Measurements from ENCODE around the gene BCL2L15. TPM values are rescaled to one million over a fixed set of nuclear protein-coding genes. Genes with fewer than 3 reads are reported as not detected.

BCL2L15 gene
- total RNA-seq, result 1 to 10 TPM; 1.1 to 2.9 TPM

DNA sequence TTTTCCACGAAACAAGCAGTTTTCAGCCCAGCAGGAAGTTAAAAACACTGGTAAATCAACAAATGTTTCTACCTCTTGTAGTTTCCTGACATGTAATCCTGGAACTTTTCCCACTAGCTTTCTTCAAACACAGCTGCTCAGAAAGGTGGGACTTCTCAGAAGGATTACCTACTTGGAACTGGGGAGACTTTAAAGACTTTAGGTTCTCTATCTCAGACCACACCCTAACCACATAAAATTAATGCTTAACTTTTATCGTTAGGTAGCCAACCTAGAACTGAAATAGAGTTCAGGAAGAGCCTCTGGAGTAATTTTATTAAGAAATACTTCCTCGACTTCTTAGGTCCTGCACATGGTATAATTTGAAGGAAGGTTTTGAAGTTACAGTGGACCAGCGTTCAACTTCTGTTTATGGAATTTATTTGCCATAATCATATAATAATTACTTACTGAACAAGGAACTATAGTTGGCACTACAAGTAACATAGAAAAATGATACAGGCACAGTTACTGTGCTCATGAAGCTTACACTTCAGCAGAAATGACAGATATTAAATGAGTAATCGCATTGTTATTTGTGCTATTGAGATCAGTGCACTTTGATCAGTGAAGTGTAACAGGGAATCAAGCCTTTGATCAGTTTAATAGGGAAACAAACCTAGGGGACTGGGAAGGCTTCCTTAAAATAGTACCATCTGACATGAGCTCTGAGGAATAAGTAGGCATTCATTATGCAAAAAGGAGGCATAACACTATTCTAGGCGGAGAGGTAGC is at the start of gene BCL2L15:
Gene BCL2L15, minus strand, starts transcription at position 180 of the 774 bp plus-strand sequence. CDS start 206 bp downstream, outside the sequence.
- Mint-ChIP-seq H3K9me3 (no peaks in the 10 kb centered on the region), H3K4me3 (peak within 1 kb of the TSS; percentile 11), H3K27ac (no peak within 1 kb of the TSS), H3K36me3 (peaks cover 17% of the 10 kb centered on the region), H3K27me3 (no peaks in the 10 kb centered on the region), H3K4me1 (peaks cover 15% of the 10 kb centered on the region)
- POLR2A ChIA-PET, result interaction anchor here (1.3 to 1.4 kb wide), 2 partner anchors 16 to 42 kb away, joined by 4 read pairs; no protein-coding TSS in a partner anchor
- ATAC-seq (ENCODE audit: low read depth), result no peak
- no peak for DNase-seq

DNA sequence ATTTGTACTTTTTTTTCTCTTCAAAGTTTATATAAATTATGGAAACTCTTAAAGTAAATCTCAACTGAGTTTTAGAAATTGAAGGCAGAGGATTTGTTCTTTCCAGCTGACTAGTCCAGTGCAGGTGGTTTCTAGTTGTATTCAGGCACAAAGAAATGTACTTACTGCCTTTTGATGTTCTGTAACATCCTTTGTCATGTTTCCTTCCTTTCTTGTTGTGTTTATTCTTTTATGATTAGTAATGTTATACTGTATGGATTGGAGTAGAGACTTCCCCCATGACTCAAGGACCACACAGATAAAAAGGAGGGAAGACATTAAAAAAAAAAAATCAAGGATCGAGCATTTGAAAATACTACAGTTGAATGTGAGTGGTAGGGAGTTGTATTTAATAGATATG is 49.8 kb upstream of the BCL2L15 start:
- Mint-ChIP-seq H3K36me3 (peaks cover 35% of the 10 kb centered on the region), H3K4me3 (peak overlapping the region; percentile 54), H3K4me1 (peaks cover 77% of the 10 kb centered on the region), H3K27me3 (no peaks in the 10 kb centered on the region), H3K27ac (peak overlapping the region; percentile 75), H3K9me3 (no peaks in the 10 kb centered on the region)
- no peak for DNase-seq
- ATAC-seq (ENCODE audit: low read depth), result no peak
- POLR2A ChIA-PET, result no interaction called here

DNA sequence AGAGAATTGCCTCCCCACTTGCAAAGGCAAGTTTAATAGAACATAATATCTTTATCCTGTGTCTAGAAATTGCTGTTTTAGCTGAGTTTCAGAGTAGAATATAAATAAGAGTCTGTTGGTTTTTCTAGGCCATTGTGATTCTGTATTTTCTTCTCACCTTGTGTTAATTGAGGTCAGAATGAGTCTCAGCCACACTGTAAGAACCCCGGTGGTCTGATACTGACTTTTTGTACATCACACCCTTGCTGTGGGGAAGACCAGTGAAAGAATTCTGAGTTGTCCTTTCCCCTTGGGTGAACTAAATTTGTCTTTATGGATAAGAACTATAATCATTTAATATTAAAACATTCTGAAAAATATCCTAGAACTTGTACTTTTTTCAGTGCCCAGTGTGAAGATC is 48.6 kb upstream of the BCL2L15 start:
- H3K4me1 Mint-ChIP-seq, result peaks cover 75% of the 10 kb centered on the region
- peaks cover 31% of the 10 kb centered on the region for H3K36me3 Mint-ChIP-seq
- ATAC-seq (ENCODE audit: low read depth) (no peak), DNase-seq (no peak)
- peak overlapping the region; percentile 8 for H3K4me3 Mint-ChIP-seq
- H3K27ac Mint-ChIP-seq, result peak overlapping the region; percentile 2
- POLR2A ChIA-PET, result interaction anchor here (2.6 kb wide), 1 partner anchor 32 kb away, joined by 11 read pairs; no protein-coding TSS in a partner anchor
- H3K9me3 Mint-ChIP-seq, result no peaks in the 10 kb centered on the region
- no peaks in the 10 kb centered on the region for H3K27me3 Mint-ChIP-seq

DNA sequence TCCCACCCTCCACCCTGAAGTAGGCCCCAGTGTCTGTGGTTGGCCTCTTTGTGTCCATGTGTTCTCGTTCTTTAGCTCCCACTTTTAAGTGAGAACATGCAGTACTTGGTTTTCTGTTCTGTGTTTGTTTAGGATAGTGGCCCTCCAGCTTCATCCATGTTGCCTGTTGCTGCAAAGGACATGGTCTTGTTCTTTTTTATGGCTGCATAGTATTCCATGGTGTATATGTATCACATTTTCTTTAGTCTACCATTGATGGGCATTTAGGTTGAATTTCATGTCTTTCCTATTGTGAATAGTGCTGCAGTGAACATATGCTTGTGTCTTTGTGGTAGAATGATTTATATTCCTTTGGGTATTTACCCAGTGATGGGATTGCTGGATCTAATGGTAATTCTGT is 47.8 kb upstream of the BCL2L15 start:
- ATAC-seq (ENCODE audit: low read depth) (no peak), DNase-seq (no peak)
- no peak overlapping the region for H3K27ac Mint-ChIP-seq
- no peak overlapping the region for H3K4me3 Mint-ChIP-seq
- POLR2A ChIA-PET, result interaction anchor here (0.7 to 2.6 kb wide), 2 partner anchors 32 to 151 kb away, joined by 3 to 11 read pairs; no protein-coding TSS in a partner anchor
- H3K4me1 Mint-ChIP-seq, result peaks cover 73% of the 10 kb centered on the region
- H3K27me3 Mint-ChIP-seq, result no peaks in the 10 kb centered on the region
- peaks cover 23% of the 10 kb centered on the region for H3K36me3 Mint-ChIP-seq
- H3K9me3 Mint-ChIP-seq, result no peaks in the 10 kb centered on the region

DNA sequence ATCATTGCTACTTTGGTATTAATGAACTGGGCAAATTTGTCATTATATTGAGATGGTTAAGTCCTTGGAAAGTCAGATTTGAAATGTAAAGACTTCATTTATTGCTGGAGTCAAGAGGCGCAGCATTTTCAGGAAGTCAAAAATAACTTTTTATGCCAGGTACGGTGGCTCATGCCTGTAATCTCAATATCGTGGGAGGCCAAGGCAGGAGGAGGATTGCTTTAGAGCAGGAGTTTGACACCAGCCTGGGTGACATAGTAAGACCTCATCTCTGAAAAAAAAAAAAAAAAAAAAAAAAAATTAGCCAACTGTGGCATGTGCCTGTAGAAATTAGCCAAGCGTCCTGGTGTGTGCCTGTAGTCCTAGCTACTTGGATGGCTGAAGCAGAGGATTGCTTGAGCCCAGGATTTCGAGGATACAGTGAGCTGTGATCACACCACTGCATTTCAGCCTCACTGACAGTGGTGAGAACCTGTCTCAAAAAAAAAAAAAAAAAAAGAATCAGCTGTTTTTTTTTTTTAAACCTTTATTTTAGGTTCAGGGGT is 47.2 kb upstream of the BCL2L15 start:
- ATAC-seq (ENCODE audit: low read depth), result no peak
- H3K36me3 Mint-ChIP-seq, result peaks cover 23% of the 10 kb centered on the region

DNA sequence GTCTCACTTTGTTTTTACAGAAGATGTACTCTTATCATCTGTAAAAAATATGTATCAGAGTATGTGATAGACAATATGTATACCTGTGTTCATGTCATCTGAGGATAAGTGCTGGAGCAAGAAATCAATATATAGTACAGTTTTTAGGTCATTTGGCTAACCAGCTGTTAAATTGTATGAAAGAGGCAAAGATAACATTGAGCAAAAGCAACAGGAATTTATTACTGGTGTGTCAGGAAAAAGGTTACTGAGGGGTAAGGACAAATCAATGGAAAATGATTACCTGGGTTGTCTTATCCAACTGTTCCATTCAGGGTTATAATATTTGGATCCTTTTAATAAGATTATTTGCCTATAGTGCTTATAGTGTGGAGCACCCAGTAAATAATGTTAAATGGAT is 46.6 kb upstream of the BCL2L15 start:
- Mint-ChIP-seq H3K27me3 (no peaks in the 10 kb centered on the region), H3K9me3 (no peaks in the 10 kb centered on the region), H3K4me1 (peaks cover 63% of the 10 kb centered on the region), H3K4me3 (peak overlapping the region; percentile 95), H3K36me3 (peaks cover 23% of the 10 kb centered on the region), H3K27ac (peak overlapping the region; percentile 94)
- POLR2A ChIA-PET, result interaction anchor here (2.6 to 5.8 kb wide), 2 partner anchors 14 to 30 kb away, joined by 11 to 82 read pairs; no protein-coding TSS in a partner anchor
- no peak for DNase-seq
- ATAC-seq (ENCODE audit: low read depth), result no peak

More for the DNA sequence above, 47.2 kb upstream of the BCL2L15 start:
- no peaks in the 10 kb centered on the region for H3K9me3 Mint-ChIP-seq
- POLR2A ChIA-PET, result interaction anchor here (0.7 to 2.6 kb wide), 2 partner anchors 31 to 151 kb away, joined by 3 to 11 read pairs; no protein-coding TSS in a partner anchor
- H3K4me3 Mint-ChIP-seq, result peak overlapping the region; percentile 95
- no peak overlapping the region for H3K27ac Mint-ChIP-seq
- peaks cover 69% of the 10 kb centered on the region for H3K4me1 Mint-ChIP-seq
- H3K27me3 Mint-ChIP-seq, result no peaks in the 10 kb centered on the region
- no peak for DNase-seq

DNA sequence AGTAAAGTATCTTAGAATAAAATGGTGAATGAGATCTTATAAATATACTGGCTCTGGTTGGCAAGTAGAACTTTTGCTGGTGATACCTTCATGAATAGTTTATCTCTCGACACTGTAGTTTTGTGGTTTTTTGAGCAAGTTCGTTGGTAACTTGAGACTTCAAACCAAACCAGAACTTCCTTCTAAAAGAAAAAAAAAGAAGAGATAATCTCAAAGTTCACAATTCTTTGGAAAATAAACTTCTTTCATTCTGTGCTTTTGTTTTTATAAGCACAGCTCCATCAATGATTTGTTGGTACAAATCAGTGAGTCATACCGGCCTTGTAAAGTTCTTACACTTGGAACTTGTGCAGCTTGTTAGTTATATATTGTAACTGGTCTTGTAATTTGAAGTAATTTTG is 44.1 kb upstream of the BCL2L15 start:
- no peaks in the 10 kb centered on the region for H3K27me3 Mint-ChIP-seq
- peak overlapping the region; percentile 94 for H3K27ac Mint-ChIP-seq
- POLR2A ChIA-PET, result interaction anchor here (0.7 to 5.8 kb wide), 15 partner anchors 9 to 579 kb away, joined by 4 to 148 read pairs (median 11); partner anchors contain the start of genes AP4B1, DCLRE1B, RSBN1 and TRIM33
- ATAC-seq (ENCODE audit: low read depth), result no peak
- peaks cover 56% of the 10 kb centered on the region for H3K4me1 Mint-ChIP-seq
- H3K36me3 Mint-ChIP-seq, result peaks cover 17% of the 10 kb centered on the region
- no peaks in the 10 kb centered on the region for H3K9me3 Mint-ChIP-seq
- no peak for DNase-seq
- peak overlapping the region; percentile 95 for H3K4me3 Mint-ChIP-seq

DNA sequence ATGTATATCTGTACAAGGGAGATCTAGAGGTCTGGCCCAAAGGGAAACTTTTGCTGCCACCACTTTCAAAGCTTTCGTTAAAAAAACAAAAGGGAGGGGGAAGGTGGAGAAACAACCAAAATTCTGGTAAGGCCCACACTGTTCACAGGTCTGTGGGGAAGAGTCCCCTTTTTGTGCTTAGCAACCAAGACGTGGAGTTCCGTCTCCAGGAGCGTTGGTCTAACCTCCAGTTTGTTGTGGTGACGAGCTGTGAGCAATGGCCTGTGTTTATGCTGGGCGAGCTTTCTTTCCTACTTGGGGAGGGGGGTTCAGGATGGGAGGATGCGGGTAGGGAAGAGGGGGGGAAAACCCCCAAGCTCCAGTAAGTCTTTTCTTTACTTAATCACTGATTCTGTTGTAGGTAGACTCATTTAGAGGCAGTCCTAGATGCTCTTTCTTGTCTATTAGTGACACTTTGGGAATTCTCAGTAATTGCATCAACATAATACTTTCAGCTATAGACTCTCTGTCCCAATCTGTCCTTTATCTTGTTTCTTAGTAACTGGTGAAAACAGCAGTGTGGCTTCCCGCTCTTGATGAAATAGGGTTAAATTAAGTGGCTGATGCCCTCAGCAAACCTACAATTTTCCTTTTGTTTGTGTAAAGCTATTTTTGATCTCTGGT is 43.2 kb upstream of the BCL2L15 start:
- Mint-ChIP-seq H3K4me3 (peak overlapping the region; percentile 95), H3K4me1 (peaks cover 49% of the 10 kb centered on the region), H3K36me3 (peaks cover 17% of the 10 kb centered on the region), H3K9me3 (no peaks in the 10 kb centered on the region), H3K27ac (peak overlapping the region; percentile 94), H3K27me3 (no peaks in the 10 kb centered on the region)
- POLR2A ChIA-PET, result interaction anchor here (0.6 to 5.8 kb wide), 24 partner anchors 9 to 970 kb away, joined by 3 to 148 read pairs (median 6); partner anchors contain the start of genes AP4B1, DCLRE1B, RSBN1 and TRIM33
- ATAC-seq (ENCODE audit: low read depth) (peak; percentile 27), DNase-seq (peak; percentile 60)

DNA sequence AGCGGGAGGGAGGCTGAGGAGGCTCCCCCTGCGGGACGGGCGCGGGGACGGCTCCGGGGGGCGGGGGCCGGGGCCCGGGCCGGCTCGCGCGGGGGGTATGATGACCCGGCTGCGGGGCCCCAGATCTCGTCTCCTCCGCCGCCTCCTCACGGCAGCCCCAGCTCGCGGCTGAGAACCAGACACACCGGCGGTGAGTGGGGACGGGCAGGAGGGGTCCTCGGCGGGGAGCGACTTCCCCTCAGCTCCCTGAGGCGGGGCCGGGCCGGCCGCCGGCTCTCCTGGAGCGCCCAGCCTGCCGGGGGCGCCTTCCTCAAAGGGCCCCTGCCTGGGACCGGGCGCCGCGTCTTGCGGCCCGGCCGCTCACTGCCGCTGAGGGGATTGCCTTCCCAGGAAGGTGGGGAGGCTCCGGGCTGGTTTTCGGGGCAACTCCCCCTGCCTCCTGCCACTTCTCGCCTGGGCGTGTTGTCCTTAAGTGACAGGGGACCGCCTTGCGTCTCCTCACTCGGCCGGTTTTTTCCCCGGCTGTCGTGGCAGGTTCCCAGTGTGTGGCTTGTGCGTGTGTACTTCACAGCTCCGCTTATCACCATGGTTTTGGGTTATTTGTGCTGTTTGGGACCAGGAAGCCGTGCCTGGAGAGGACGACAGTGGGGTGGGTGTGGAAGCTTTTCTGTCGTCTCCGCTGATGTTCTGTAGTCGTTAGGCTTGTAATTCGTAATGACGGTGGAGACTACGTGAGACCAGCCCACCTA is 42.5 kb upstream of the BCL2L15 start:
- POLR2A ChIA-PET, result interaction anchor here (0.6 to 5.8 kb wide), 25 partner anchors 10 to 969 kb away, joined by 3 to 148 read pairs (median 7); partner anchors contain the start of genes AP4B1, DCLRE1B, PHTF1 and RSBN1
- Mint-ChIP-seq H3K9me3 (no peaks in the 10 kb centered on the region), H3K4me1 (peaks cover 43% of the 10 kb centered on the region), H3K27ac (peak overlapping the region; percentile 94), H3K27me3 (no peaks in the 10 kb centered on the region), H3K36me3 (peaks cover 11% of the 10 kb centered on the region), H3K4me3 (peak overlapping the region; percentile 95)
- ATAC-seq (ENCODE audit: low read depth), result peak; percentile 29
- peak; percentile 78 for DNase-seq

DNA sequence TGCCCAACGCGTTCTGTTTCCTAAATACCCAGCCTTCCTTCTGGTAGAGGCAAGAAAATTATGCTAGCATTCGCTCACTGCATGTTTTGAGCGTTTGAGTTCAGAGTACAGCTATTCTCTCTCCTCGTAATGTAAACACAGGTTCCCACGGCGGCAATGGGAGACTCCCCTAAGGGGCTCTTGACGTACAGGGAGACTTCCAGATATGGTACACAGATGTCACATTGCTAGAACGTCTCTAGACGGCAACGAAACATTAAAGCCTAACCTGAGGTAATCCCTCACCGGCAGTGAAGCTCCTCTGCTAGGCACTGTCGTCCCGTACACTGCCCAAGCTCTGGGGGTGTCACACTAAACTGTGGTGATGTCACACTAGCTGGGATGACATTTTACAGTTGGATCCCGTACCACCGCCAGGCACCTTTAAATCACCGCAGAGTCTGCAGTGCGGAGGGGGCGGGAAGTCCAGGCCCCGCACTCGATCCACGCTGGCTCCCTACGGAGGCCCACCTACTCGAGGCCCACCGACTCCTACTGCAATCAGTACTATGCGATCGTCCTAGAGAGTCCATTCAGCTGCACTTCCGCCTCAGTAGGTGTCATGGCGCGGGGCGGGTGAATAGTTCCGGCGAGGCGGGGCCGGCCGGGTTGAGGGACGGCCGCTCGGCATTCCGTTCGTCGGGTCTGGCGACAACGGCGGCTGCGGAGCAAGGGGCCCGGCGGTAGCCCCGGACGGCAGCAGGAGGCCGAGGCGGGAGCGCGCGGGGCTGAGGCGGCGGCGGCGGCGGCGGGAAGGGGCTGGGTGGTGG is 41.8 kb upstream of the BCL2L15 start, which contains the start of gene HIPK1:
Gene HIPK1, plus strand, starts transcription at position 384 of the 809 bp plus-strand sequence.
- Mint-ChIP-seq H3K4me1 (peaks cover 39% of the 10 kb centered on the region), H3K9me3 (no peaks in the 10 kb centered on the region), H3K36me3 (peaks cover 11% of the 10 kb centered on the region), H3K27me3 (no peaks in the 10 kb centered on the region), H3K4me3 (peak within 1 kb of the TSS; percentile 97), H3K27ac (peak within 1 kb of the TSS; percentile 99)
- peak; percentile 66 for ATAC-seq (ENCODE audit: low read depth)
- POLR2A ChIA-PET, result interaction anchor here (0.7 to 5.8 kb wide), 21 partner anchors 11 to 170 kb away, joined by 3 to 148 read pairs (median 8); partner anchors contain the start of genes AP4B1, DCLRE1B, PHTF1 and RSBN1
- DNase-seq, result peak; percentile 94

DNA sequence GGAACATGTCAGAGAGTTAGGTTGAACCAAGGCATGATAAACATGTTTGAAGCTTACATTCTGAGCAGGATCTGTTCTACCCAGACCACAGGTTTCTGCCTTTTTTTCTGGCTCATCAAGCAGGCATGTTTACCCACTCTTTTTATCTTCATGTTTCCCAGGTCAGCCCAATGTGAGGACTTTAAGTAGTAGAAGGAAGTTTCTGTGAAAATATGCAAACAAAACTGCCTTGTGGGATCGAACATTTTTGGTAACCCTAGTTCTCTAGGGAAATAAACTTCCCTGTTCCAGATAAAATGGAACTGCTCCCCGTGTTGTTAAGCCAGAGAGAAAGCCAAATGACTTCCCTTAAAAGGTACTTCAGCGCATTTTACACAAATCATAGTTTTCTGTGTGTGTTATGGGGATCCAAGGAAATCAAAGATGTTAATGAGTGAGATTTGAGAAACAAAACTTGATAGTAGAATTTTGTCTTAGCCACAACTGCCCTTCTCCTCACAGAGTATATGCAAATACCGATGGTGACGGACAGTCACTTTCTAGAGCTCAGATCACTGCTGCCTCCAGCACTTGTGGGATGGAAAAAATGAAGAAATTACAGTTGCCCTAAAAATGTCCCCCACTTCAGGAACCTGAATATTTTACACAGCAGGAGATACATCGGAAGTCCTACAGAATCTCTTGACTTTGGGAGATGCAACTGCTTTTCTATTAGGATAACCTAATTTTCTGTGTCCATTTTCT is 41.0 kb upstream of the BCL2L15 start:
- peaks cover 6% of the 10 kb centered on the region for H3K36me3 Mint-ChIP-seq
- H3K9me3 Mint-ChIP-seq, result no peaks in the 10 kb centered on the region
- POLR2A ChIA-PET, result interaction anchor here (0.9 to 5.8 kb wide), 12 partner anchors 10 to 169 kb away, joined by 5 to 148 read pairs (median 20); partner anchors contain the start of genes AP4B1, DCLRE1B, PHTF1 and RSBN1
- peak overlapping the region; percentile 99 for H3K27ac Mint-ChIP-seq
- no peak for ATAC-seq (ENCODE audit: low read depth)
- peaks cover 32% of the 10 kb centered on the region for H3K4me1 Mint-ChIP-seq
- H3K4me3 Mint-ChIP-seq, result peak overlapping the region; percentile 97
- H3K27me3 Mint-ChIP-seq, result peaks cover 4% of the 10 kb centered on the region
- DNase-seq, result no peak
